Metanephros (tissue), 1 donor: ENCODE results near the gene TMPRSS13. TPM values are rescaled to one million over a fixed set of nuclear protein-coding genes. Genes with fewer than 3 reads are reported as not detected.

Experiments
- total RNA-seq: library from RNA; depleted of rRNA; stranded (reverse); fragments of >200 nt; gene quantifications from one replicate; pipeline ENCODE4 v1.2.3, GENCODE V29; 2014

TMPRSS13 gene
- total RNA-seq = 0.76 TPM

GRCh38 chr11:117929142-117929915 is at the start of gene TMPRSS13:
TMPRSS13 (minus strand) TSS chr11:117929402; CDS start chr11:117929307, 95 bp downstream.

GRCh38 chr11:117876341-117877119 is 52.7 kb downstream of the TMPRSS13 start, which contains the start of gene FXYD6:
FXYD6 (minus strand) TSS chr11:117876658; CDS start chr11:117842776, 33,882 bp downstream.

Other genes starting within 250 kb of the TMPRSS13 start
- 6.0 TPM for gene DSCAML1, start 132.2 kb downstream of the TMPRSS13 start, total RNA-seq
- 420 TPM for gene FXYD2, start 104.7 kb downstream of the TMPRSS13 start, total RNA-seq
- 54.7 TPM for gene FXYD6, start 52.7 kb downstream of the TMPRSS13 start, total RNA-seq
- 12.3 TPM for gene IL10RA, start 57.0 kb upstream of the TMPRSS13 start, total RNA-seq
- gene TMPRSS4, start 147.7 kb upstream of the TMPRSS13 start, total RNA-seq = 13.7 TPM
- gene SMIM35, start 157.6 kb upstream of the TMPRSS13 start, total RNA-seq = not detected
- 2.0 TPM for gene SCN4B, start 223.4 kb upstream of the TMPRSS13 start, total RNA-seq
- 3.2 TPM for gene SCN2B, start 247.2 kb upstream of the TMPRSS13 start, total RNA-seq